ENCODE measurements around the gene PROK1. TPM values are rescaled to one million over a fixed set of nuclear protein-coding genes. Genes with fewer than 3 reads are reported as not detected.

Gene PROK1
- total RNA-seq, 2 donors from 2014 or later = 0.20 TPM; not detected in 1

DNA sequence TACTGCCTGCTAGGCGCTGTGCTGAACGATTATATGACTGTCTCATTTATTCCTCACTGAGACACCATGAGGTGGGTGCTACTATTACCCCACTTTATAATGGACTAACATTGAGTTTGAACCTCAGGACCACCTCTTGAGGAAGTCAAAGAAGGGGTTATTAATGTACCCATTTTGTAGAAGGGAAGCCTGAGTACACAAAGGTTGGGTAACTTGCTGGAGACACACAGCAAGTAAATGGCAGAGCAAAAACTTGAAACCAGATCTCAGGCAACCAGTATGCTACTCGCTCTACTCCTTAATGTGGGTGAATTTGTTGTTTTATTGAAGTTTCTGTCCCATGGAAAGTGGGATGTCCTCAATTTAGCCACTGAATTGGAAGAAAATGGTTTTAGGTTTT, 37.9 kb downstream of the PROK1 start:
- no peak for DNase-seq
- no peaks in the 10 kb centered on the region for H3K4me1 ChIP-seq (ENCODE audit: control insufficient read depth, insufficient read depth, low read length)
- peaks cover 9% of the 10 kb centered on the region for H3K4me1 Mint-ChIP-seq
- WGBS, 2 experiments (ENCODE audit: insufficient coverage in 1 of 2, insufficient read length in 1 of 2) = 62 to 67% methylated on average over 3 of the region's 3 CpGs
- no peaks in the 10 kb centered on the region for H3K9me3 ChIP-seq (ENCODE audit: control insufficient read depth, low read length)
- H3K4me3 ChIP-seq (ENCODE audit: low read length) = no peak overlapping the region
- no peak overlapping the region for H3K27ac ChIP-seq (ENCODE audit: low read depth, low read length)
- no peaks in the 10 kb centered on the region for H3K36me3 ChIP-seq (ENCODE audit: control insufficient read depth, insufficient read depth, low read length)
- H3K27ac Mint-ChIP-seq = no peak overlapping the region
- H3K27me3 ChIP-seq (ENCODE audit: control insufficient read depth, insufficient read depth, low read length, poor library complexity, severe bottlenecking) = peaks cover 13% of the 10 kb centered on the region
- peaks cover 10% of the 10 kb centered on the region for H3K27me3 Mint-ChIP-seq (ENCODE audit: insufficient read depth)
- no peak overlapping the region for H3K9ac ChIP-seq (ENCODE audit: extremely low read depth, low read length, poor library complexity, severe bottlenecking)
- H3K4me3 Mint-ChIP-seq = no peak overlapping the region
- TF ChIP-seq, protein P1, sequence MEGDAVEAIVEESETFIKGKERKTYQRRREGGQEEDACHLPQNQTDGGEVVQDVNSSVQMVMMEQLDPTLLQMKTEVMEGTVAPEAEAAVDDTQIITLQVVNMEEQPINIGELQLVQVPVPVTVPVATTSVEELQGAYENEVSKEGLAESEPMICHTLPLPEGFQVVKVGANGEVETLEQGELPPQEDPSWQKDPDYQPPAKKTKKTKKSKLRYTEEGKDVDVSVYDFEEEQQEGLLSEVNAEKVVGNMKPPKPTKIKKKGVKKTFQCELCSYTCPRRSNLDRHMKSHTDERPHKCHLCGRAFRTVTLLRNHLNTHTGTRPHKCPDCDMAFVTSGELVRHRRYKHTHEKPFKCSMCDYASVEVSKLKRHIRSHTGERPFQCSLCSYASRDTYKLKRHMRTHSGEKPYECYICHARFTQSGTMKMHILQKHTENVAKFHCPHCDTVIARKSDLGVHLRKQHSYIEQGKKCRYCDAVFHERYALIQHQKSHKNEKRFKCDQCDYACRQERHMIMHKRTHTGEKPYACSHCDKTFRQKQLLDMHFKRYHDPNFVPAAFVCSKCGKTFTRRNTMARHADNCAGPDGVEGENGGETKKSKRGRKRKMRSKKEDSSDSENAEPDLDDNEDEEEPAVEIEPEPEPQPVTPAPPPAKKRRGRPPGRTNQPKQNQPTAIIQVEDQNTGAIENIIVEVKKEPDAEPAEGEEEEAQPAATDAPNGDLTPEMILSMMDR (conservative IDR thresholded peaks at IDR 0.05) = no peak
- no peaks in the 10 kb centered on the region for H3K9me3 Mint-ChIP-seq
- no peaks in the 10 kb centered on the region for H3K36me3 Mint-ChIP-seq (ENCODE audit: low read depth)

DNA sequence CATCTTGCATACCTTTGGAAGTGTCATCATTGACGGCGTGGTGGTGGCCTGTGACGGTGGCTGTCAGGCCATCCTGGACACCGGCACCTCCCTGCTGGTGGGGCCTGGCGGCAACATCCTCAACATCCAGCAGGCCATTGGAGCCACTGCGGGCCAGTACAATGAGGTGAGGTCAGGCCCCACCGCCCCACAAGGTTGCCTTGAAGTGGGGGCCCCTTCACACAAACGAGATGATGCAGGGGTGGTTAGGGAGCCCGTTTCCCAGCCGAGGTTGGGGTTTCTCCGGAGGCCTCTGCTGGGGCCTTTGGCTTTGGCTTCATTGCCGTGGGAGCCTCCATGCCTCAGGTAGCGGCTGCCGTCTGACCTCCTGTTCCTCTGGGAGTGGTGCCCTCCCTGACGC, 38.5 kb downstream of the PROK1 start:
- TF ChIP-seq, protein P1 (conservative IDR thresholded peaks at IDR 0.05) = peak; percentile 17
- H3K36me3 Mint-ChIP-seq (ENCODE audit: low read depth) = no peaks in the 10 kb centered on the region
- Histone ChIP-seq H3K9ac (ENCODE audit: extremely low read depth, low read length, poor library complexity, severe bottlenecking) (no peak overlapping the region), H3K4me1 (ENCODE audit: control insufficient read depth, insufficient read depth, low read length) (no peaks in the 10 kb centered on the region), H3K27me3 (ENCODE audit: control insufficient read depth, insufficient read depth, low read length, poor library complexity, severe bottlenecking) (peaks cover 10% of the 10 kb centered on the region), H3K4me3 (ENCODE audit: low read length) (no peak overlapping the region), H3K27ac (ENCODE audit: low read depth, low read length) (no peak overlapping the region), H3K9me3 (ENCODE audit: control insufficient read depth, low read length) (no peaks in the 10 kb centered on the region), H3K36me3 (ENCODE audit: control insufficient read depth, insufficient read depth, low read length) (no peaks in the 10 kb centered on the region)
- peaks cover 10% of the 10 kb centered on the region for H3K27me3 Mint-ChIP-seq (ENCODE audit: insufficient read depth)
- no peak overlapping the region for H3K27ac Mint-ChIP-seq
- WGBS, 2 experiments (ENCODE audit: insufficient coverage in 1 of 2, insufficient read length in 1 of 2) = 91 to 94% methylated on average over 9 to 15 of the region's 15 CpGs
- no peak for DNase-seq
- H3K4me1 Mint-ChIP-seq = peaks cover 9% of the 10 kb centered on the region
- H3K9me3 Mint-ChIP-seq = no peaks in the 10 kb centered on the region
- no peak overlapping the region for H3K4me3 Mint-ChIP-seq

DNA sequence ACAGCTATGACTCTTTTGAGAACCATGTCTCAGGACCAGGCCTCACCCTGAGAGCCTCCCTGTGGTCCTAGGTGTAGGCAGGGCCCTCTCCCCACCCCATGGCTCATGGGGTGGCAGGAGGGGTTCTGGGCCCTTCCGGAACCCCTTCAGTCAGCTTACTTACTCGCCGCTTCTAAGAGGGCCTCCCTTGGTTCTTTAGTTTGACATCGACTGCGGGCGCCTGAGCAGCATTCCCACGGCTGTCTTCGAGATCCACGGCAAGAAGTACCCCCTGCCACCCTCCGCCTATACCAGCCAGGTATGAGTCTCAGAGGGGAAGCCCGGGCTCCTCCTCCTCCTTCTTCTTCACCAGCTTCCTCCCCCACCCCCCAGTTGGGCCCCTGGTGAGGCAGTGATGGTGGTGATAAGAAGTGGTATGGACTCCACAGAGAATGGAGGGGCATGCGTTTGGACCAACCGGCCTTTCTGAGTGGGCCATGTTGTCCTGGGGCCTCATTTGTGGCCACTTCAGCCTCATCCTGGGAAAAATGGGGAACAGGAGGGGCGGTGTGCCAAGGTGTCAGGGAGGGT, 39.1 kb downstream of the PROK1 start:
- no peak overlapping the region for H3K27ac ChIP-seq (ENCODE audit: low read depth, low read length)
- DNase-seq = no peak
- no peaks in the 10 kb centered on the region for H3K9me3 Mint-ChIP-seq
- H3K4me3 Mint-ChIP-seq = no peak overlapping the region
- H3K9me3 ChIP-seq (ENCODE audit: control insufficient read depth, low read length) = no peaks in the 10 kb centered on the region
- H3K36me3 ChIP-seq (ENCODE audit: control insufficient read depth, insufficient read depth, low read length) = no peaks in the 10 kb centered on the region
- peaks cover 9% of the 10 kb centered on the region for H3K4me1 Mint-ChIP-seq
- no peaks in the 10 kb centered on the region for H3K4me1 ChIP-seq (ENCODE audit: control insufficient read depth, insufficient read depth, low read length)
- peaks cover 3% of the 10 kb centered on the region for H3K27me3 ChIP-seq (ENCODE audit: control insufficient read depth, insufficient read depth, low read length, poor library complexity, severe bottlenecking)
- 89 to 93% methylated on average over 10 to 14 of the region's 14 CpGs for WGBS, 2 experiments (ENCODE audit: insufficient coverage in 1 of 2, insufficient read length in 1 of 2)
- H3K9ac ChIP-seq (ENCODE audit: extremely low read depth, low read length, poor library complexity, severe bottlenecking) = no peak overlapping the region
- H3K27ac Mint-ChIP-seq = no peak overlapping the region
- peaks cover 5% of the 10 kb centered on the region for H3K27me3 Mint-ChIP-seq (ENCODE audit: insufficient read depth)
- no peaks in the 10 kb centered on the region for H3K36me3 Mint-ChIP-seq (ENCODE audit: low read depth)
- no peak overlapping the region for H3K4me3 ChIP-seq (ENCODE audit: low read length)
- TF ChIP-seq, protein P1 (conservative IDR thresholded peaks at IDR 0.05) = no peak
